Stimulated activated CD8-positive, alpha-beta memory T cell treated with anti-CD3 and anti-CD28 coated beads, Interleukin-12 subunit alpha, Interleukin-12 subunit beta, amount 100 ng/mL, for 4 hours (primary cell): ENCODE results near the gene ECM1.

ENCODE experiments used
- DNase-seq: peaks from one replicate; pipeline ENCODE4 v3.0.0-alpha.2; 2020; ENCODE audit warnings: low read depth

ECM1 gene

GRCh38 chr1:150558761-150559655, 51.1 kb downstream of the ECM1 start:
- no peak for DNase-seq

DNA sequence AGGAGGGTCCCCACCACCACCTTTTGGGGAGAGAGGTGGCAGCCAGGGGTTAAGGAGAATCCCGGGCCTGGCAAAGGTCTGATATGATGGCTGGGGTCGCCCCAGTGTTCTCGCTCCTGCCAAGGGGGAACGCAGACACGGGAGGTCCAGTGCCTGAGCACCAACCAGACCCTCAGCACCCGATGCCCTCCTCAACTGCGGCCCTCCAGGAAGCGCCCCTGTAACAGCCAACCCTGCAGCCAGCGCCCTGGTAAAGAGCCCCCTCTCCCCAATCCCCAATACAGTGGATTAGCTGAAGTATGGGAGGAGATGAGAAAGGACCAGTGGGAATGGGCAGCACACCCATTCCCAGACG, 51.7 kb downstream of the ECM1 start:
- no peak for DNase-seq

GRCh38 chr1:150560011-150560438, 52.1 kb downstream of the ECM1 start:
- DNase-seq = no peak

- DNase-seq = peak; percentile 70
Measured at GRCh38 chr1:150560576-150561253, 52.8 kb downstream of the ECM1 start.

DNA sequence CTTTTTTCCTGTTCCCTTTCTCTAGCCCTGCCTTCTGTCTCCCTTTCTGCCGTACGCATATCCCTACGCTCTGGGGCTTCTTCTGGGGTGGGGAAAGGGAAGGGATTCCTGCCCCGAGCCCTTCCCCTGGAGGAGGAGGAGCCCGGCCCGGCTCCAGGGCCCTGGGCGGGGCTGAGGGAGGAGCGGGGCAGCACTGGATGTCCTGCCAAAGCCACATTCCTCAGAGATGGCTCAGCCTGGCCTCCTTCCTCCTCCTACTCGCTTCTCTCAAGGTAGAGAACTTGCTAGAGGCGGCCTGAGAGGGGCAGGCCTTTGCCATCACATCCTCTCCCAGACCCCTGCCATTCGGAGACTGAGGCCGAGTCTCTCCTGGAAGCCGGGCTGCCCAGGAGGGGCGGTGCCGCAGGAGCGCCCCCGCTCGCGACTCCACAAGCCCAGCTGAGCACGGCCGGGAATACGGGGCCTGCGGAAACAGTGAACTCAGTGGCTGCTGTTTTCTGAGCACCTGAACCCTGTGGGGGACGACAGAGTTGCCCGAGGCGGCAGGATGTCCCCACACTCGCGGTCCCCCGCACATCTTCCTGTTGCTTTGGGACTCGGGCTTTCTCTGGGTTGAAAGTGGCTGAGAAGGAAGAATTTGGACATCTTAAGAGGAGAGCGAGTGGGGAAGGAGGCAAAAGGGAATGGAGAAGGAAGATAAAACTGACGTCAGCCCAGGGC, 53.5 kb downstream of the ECM1 start:
- no peak for DNase-seq

DNA sequence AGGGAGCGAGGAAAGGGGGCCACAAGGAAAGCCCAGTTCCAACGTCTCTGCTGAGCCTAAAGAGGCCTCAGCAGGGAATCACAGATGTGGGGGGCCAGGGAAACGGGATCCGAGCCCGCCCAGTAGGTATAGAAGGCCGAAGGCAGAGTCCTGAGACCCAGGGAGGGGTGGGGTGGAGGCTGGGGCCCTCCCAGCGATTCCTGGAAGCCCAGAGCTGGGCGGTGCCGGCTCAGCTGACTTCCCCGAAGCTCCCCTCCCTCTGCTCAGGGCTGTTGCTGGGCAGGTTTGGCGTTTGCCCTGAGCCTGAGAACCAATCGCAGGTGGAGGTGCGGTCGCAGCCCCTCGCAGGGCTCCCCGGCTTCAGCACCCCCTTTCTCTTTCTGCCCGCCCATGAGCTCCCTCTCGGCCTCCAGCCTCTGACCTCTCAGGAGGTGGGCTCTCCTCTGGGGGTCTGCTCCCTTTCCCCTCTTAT, 54.1 kb downstream of the ECM1 start:
- DNase-seq = peak; percentile 76

DNA sequence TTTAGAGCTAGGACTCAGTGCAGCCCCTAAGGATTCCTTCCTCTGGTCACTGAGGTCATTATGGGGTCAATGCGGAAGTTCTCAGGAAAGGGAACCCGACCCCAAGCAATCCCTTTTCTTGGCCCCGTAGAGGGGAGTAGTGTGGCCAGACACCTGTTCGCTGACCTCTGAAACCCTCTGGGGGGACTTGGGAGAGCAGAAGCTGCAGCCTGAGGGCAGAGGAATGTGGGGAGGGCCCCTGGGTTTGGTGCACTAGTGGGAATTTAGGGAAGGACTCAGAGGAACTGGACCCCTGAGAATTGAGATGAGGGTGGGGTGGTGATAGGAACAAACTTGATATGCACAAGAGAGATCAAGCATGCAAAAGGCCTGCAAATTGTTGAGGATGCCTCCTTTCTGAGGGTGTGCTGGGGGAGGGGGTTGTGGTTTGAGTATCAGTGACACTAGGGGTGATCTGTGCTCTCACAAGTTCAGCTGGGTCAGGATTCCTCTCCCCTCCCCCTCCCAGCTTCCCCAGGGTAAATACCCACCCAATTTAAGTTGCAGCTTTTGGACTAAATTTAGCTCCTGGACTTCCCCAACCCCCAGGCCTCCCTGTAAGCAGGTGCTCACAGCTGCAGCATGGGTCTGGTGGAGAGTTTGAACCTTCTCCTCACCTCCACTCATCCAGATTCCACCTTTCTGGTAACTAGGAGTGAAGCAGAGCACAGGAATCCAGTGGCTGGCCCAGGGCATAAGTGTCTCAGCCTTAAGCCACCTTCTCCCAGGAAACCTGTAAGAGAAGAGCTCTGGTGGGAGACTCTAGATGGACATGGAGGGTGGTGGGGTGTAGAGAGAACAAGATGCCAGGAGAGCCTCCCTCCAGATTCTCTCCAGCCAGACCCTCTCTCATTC, 54.8 kb downstream of the ECM1 start:
- peak; percentile 59 for DNase-seq
